CD4-positive, alpha-beta T cell (primary cell): ENCODE data around the gene NCF4. TPM values are rescaled to one million over a fixed set of nuclear protein-coding genes. Genes with fewer than 3 reads are reported as not detected.

Experiments
- ATAC-seq: fragments of 200-7000 bp; cut with Tn5 transposase; one replicate; pipeline ENCODE4 v1.10.0; 2022; ENCODE audit warnings: mild to moderate bottlenecking; ENCODE audit not compliant: poor library complexity
- CTCF ChIA-PET: fragments of 350-600 bp; sonication (Branson Sonifier 250); formaldehyde crosslinking; loops from one replicate; lab custom pipeline; 2021; ENCODE audit warnings: antibody characterized with exemption, inconsistent platforms; lab: Charles Lee
- POLR2A ChIA-PET: fragments of 350-600 bp; sonication (Branson Sonifier 250); formaldehyde crosslinking; loops from one replicate; lab custom pipeline; 2021; ENCODE audit warnings: antibody characterized with exemption, inconsistent platforms; lab: Charles Lee
- DNase-seq, 14 experiments: peaks; one replicate each; pipeline ENCODE4 v3.0.0-alpha.2; 2013 to 2020; ENCODE audit warnings: mixed read lengths in 2 of 14
- H3K27ac ChIP-seq, 2 donors: one replicate each; pipeline versions ENCODE4 v1.5.1 to v1.7.0; 2013; ENCODE audit warnings: low read length in 2 of 2, low read depth in 1 of 2, mild to moderate bottlenecking in 1 of 2
- H3K27me3 ChIP-seq, 2 experiments: 1 replicate in 1 of 2; 2 replicates in 1 of 2; pipeline versions ENCODE4 v1.6.1 to v1.7.0; 2013; ENCODE audit warnings: low read length in 2 of 2, control low read depth in 1 of 2, mild to moderate bottlenecking in 1 of 2, moderate library complexity in 1 of 2; ENCODE audit not compliant: insufficient read depth in 2 of 2, control insufficient read depth in 1 of 2
- H3K36me3 ChIP-seq: one replicate; pipeline ENCODE4 v1.6.1; 2013; ENCODE audit warnings: low read length, control low read depth; ENCODE audit not compliant: insufficient read depth
- H3K4me1 ChIP-seq: one replicate; pipeline ENCODE4 v1.6.1; 2013; ENCODE audit warnings: low read length, control low read depth; ENCODE audit not compliant: insufficient read depth
- H3K4me3 ChIP-seq: one replicate; pipeline ENCODE4 v1.5.1; 2013; ENCODE audit warnings: mild to moderate bottlenecking, low read length, moderate library complexity
- H3K9me3 ChIP-seq, 2 experiments: 1 replicate in 1 of 2; 2 replicates in 1 of 2; pipeline versions ENCODE4 v1.6.1 to v1.7.0; 2013; ENCODE audit warnings: low read length in 2 of 2, mild to moderate bottlenecking in 2 of 2, control low read depth in 1 of 2, moderate library complexity in 1 of 2; ENCODE audit not compliant: control insufficient read depth in 1 of 2, insufficient read depth in 1 of 2
- H3K27ac Mint-ChIP-seq: one replicate; pipeline ENCODE4 v1.8.0; 2020; ENCODE audit warnings: mixed read lengths
- H3K27me3 Mint-ChIP-seq: one replicate; pipeline ENCODE4 v1.8.0; 2021; ENCODE audit warnings: mixed read lengths
- H3K36me3 Mint-ChIP-seq: one replicate; pipeline ENCODE4 v1.8.0; 2021; ENCODE audit warnings: low read depth, mixed read lengths
- H3K4me1 Mint-ChIP-seq: one replicate; pipeline ENCODE4 v1.8.0; 2021; ENCODE audit warnings: low read depth, mixed read lengths
- H3K4me3 Mint-ChIP-seq: one replicate; pipeline ENCODE4 v1.8.0; 2020; ENCODE audit warnings: mild to moderate bottlenecking, mixed read lengths
- H3K9me3 Mint-ChIP-seq: one replicate; pipeline ENCODE4 v1.8.0; 2020; ENCODE audit warnings: mixed read lengths
- CTCF ChIP-seq: fragments of 200-600 bp; IDR thresholded peaks from one replicate; pipeline ENCODE4 v1.8.0; 2022; ENCODE audit warnings: antibody characterized with exemption, mild to moderate bottlenecking
- intact Hi-C, 2 experiments: fragments of 100-400 bp; cut with DNase I in 1 of 2; cut with micrococcal nuclease in 1 of 2; formaldehyde crosslinking; loops; one replicate each; pipeline versions ENCODE4 v1.15.1 to v1.9.0; 2023 to 2025; cut with DNase I, micrococcal nuclease
- total RNA-seq, 174 experiments: library from RNA in 2 of 174; stranded (reverse) in 2 of 174; gene quantifications; one replicate each; pipeline ENCODE4 v1.2.3 and lab custom pipeline; 2021 to 2026

The NCF4 gene
- total RNA-seq, 2 experiments from 2014 or later = 7.7 to 8.0 TPM

GRCh38 chr22:36907253-36908195, 46.7 kb downstream of the NCF4 start:
- H3K36me3 Mint-ChIP-seq = no peaks in the 10 kb centered on the region
- no peaks in the 10 kb centered on the region for H3K4me1 ChIP-seq
- no peak overlapping the region for H3K27ac Mint-ChIP-seq
- no peaks in the 10 kb centered on the region for H3K9me3 Mint-ChIP-seq
- DNase-seq = no peak
- H3K27me3 ChIP-seq = peaks cover 6 to 10% of the 10 kb centered on the region in 2 experiments
- H3K36me3 ChIP-seq = no peaks in the 10 kb centered on the region
- no peak for ATAC-seq
- no peak for TF ChIP-seq CTCF
- no peak overlapping the region for H3K27ac ChIP-seq
- no peak overlapping the region for H3K4me3 ChIP-seq
- CTCF ChIA-PET = no interaction called here
- no peaks in the 10 kb centered on the region for H3K4me1 Mint-ChIP-seq
- POLR2A ChIA-PET = no interaction called here
- H3K27me3 Mint-ChIP-seq = peaks cover 58% of the 10 kb centered on the region
- H3K4me3 Mint-ChIP-seq = no peak overlapping the region
- H3K9me3 ChIP-seq = no peaks in the 10 kb centered on the region
- intact Hi-C loops = no loop called here

GRCh38 chr22:36910461-36910860, 49.7 kb downstream of the NCF4 start:
- peaks cover 54% of the 10 kb centered on the region for H3K27me3 Mint-ChIP-seq

More at GRCh38 chr22:36910461-36910860, 49.7 kb downstream of the NCF4 start:
- no peaks in the 10 kb centered on the region for H3K9me3 ChIP-seq
- no peaks in the 10 kb centered on the region for H3K36me3 ChIP-seq
- ChIA-PET CTCF (interaction anchor here (1.2 kb wide), 1 partner anchor 60 kb away, joined by 4 read pairs; no protein-coding TSS in a partner anchor), POLR2A (no interaction called here)
- DNase-seq (no peak), ATAC-seq (no peak)
- Mint-ChIP-seq H3K36me3 (no peaks in the 10 kb centered on the region), H3K9me3 (no peaks in the 10 kb centered on the region), H3K4me1 (no peaks in the 10 kb centered on the region), H3K4me3 (no peak overlapping the region), H3K27ac (no peak overlapping the region)
- peaks cover 6 to 10% of the 10 kb centered on the region in 2 experiments for H3K27me3 ChIP-seq
- peaks cover 8% of the 10 kb centered on the region for H3K4me1 ChIP-seq
- no peak overlapping the region for H3K27ac ChIP-seq
- intact Hi-C loops = no loop called here
- H3K4me3 ChIP-seq = no peak overlapping the region
- TF ChIP-seq CTCF = no peak
